OCI-LY3 (cell line): Measurements from ENCODE around the gene PRRC1.
A peak's percentile ranks its signal among the peaks of the same experiment; 100 is the strongest.

Source experiments
- H2AFZ ChIP-seq: fragments of 200-600, 300-600 bp; shearing (Covaris generic); 2 replicates; pipeline ENCODE4 v1.6.0; 2014; ENCODE audit warnings: antibody characterized with exemption, low read depth, low read length
- H3K27ac ChIP-seq: fragments of 200-600, 300-600 bp; sonication (generic); 2 replicates; pipeline ENCODE4 v1.5.1; 2014; ENCODE audit warnings: mild to moderate bottlenecking, low read length, moderate library complexity, mixed read lengths
- H3K27me3 ChIP-seq: fragments of 200-600, 300-600 bp; sonication (generic); 2 replicates; pipeline ENCODE4 v1.6.1; 2014; ENCODE audit warnings: low read depth, low read length, mixed read lengths
- H3K36me3 ChIP-seq: fragments of 200-600, 300-600 bp; sonication (generic); replicated peaks from 2 replicates; pipeline ENCODE3; 2014; ENCODE audit warnings: low read depth, low read length, mixed read lengths
- H3K4me1 ChIP-seq: fragments of 300-600, 200-600 bp; sonication (generic); 2 replicates; pipeline ENCODE4 v1.6.1; 2014; ENCODE audit warnings: low read length, mixed read lengths
- H3K4me2 ChIP-seq: fragments of 200-600, 300-600 bp; sonication (generic); 2 replicates; pipeline ENCODE4 v1.6.1; 2014; ENCODE audit warnings: low read length, mixed read lengths
- H3K4me3 ChIP-seq: fragments of 300-600, 200-600 bp; sonication (generic); 2 replicates; pipeline ENCODE4 v1.5.1; 2014; ENCODE audit warnings: antibody characterized with exemption, mild to moderate bottlenecking, low read length, moderate library complexity
- H3K79me2 ChIP-seq: fragments of 300-600, 200-600 bp; shearing (Covaris generic); 2 replicates; pipeline ENCODE4 v1.6.1; 2014; ENCODE audit warnings: mild to moderate bottlenecking, low read length, mixed read lengths
- H3K9ac ChIP-seq: fragments of 300-600, 200-600 bp; shearing (Covaris generic); 2 replicates; pipeline ENCODE4 v1.6.0; 2014; ENCODE audit warnings: mild to moderate bottlenecking, low read length, moderate library complexity
- H3K9me3 ChIP-seq: fragments of 200-600, 300-600 bp; shearing (Covaris generic); 2 replicates; pipeline ENCODE4 v1.6.1; 2014; ENCODE audit warnings: low read length, mixed read lengths; ENCODE audit not compliant: insufficient read depth
- H4K20me1 ChIP-seq: fragments of 200-600, 300-600 bp; sonication (generic); 2 replicates; pipeline ENCODE4 v1.6.1; 2016; ENCODE audit warnings: low read length, mixed read lengths; ENCODE audit not compliant: insufficient read depth
- EZH2phosphoT487 ChIP-seq: fragments of 200-600 bp; shearing (Covaris generic); IDR thresholded peaks from 2 replicates; pipeline ENCODE4 v1.6.1; 2018; ENCODE audit warnings: antibody characterized with exemption, mixed run types, low read depth
- TF ChIP-seq, protein P1 (sequence below): fragments of 200-600, 300-600 bp; sonication (generic); IDR thresholded peaks from 2 replicates; pipeline ENCODE4 v1.5.1; 2014; ENCODE audit warnings: antibody characterized with exemption, low read length, low read depth

Gene PRRC1

DNA sequence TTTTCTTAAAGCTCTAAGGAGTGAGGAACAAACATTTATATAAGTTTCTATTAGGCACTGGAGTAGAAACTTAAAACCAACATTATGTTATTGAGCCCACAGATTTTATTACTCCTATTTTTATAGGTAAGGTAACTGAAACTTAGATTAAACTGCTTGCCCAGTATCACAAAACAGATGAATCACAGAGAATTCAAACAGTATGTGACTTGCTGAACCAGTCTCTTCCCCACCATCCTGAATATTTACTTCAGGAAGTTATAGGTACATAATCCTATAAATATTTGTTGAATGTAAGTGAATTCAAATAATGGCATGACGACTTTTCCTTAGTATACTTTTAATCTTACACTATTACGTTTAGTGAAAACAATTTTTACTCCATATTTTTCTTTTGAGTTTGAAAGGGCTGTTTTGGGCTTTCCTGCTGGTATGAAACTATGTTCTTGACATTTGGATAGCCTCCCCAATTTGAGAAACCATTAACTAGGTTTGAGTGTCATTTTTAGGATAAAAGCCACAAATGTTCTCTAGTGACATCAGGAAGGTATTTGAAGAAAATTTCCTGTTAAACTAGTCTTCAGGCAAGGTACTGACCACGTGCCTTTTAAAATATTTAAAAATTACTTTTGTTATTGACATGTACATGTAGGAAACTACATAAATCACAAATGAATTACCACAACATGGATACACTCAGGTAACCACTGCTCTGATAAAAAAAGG lies 39.3 kb downstream of the PRRC1 start:
- no peaks in the 10 kb centered on the region for H3K27me3 ChIP-seq
- no peaks in the 10 kb centered on the region for H3K79me2 ChIP-seq
- H3K4me1 ChIP-seq = peaks cover 23% of the 10 kb centered on the region
- H3K36me3 ChIP-seq = peaks cover 16% of the 10 kb centered on the region
- H3K4me2 ChIP-seq = no peak overlapping the region
- no peaks in the 10 kb centered on the region for H4K20me1 ChIP-seq
- H2AFZ ChIP-seq = no peak overlapping the region
- H3K9ac ChIP-seq = no peak overlapping the region
- H3K9me3 ChIP-seq = no peaks in the 10 kb centered on the region
- H3K27ac ChIP-seq = no peak overlapping the region
- TF ChIP-seq EZH2phosphoT487 = no peak
- TF ChIP-seq, protein P1, sequence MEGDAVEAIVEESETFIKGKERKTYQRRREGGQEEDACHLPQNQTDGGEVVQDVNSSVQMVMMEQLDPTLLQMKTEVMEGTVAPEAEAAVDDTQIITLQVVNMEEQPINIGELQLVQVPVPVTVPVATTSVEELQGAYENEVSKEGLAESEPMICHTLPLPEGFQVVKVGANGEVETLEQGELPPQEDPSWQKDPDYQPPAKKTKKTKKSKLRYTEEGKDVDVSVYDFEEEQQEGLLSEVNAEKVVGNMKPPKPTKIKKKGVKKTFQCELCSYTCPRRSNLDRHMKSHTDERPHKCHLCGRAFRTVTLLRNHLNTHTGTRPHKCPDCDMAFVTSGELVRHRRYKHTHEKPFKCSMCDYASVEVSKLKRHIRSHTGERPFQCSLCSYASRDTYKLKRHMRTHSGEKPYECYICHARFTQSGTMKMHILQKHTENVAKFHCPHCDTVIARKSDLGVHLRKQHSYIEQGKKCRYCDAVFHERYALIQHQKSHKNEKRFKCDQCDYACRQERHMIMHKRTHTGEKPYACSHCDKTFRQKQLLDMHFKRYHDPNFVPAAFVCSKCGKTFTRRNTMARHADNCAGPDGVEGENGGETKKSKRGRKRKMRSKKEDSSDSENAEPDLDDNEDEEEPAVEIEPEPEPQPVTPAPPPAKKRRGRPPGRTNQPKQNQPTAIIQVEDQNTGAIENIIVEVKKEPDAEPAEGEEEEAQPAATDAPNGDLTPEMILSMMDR = no peak
- H3K4me3 ChIP-seq = no peak overlapping the region

DNA sequence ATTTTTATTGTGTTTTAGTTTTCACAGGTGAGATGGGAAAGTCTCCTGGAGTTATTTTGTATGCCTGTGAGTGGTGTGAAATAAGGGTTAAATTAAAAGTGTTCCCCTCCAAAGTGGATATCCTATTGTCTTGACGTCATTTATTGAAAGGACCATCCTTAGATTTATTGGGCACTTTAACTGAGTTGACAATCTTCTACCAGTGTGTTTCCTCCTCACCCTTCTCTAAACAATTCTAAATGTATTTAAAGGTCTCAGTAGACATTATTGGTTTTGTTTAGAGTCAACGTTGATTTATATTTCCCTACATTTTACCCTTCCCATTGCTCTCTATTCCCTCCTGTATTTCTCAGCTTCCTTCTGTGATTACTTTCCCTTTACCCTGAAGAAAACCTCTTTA lies 40.8 kb downstream of the PRRC1 start:
- Histone ChIP-seq H3K4me2 (no peak overlapping the region), H3K27ac (no peak overlapping the region), H3K9ac (no peak overlapping the region), H3K36me3 (peaks cover 15% of the 10 kb centered on the region), H4K20me1 (no peaks in the 10 kb centered on the region), H3K4me1 (peaks cover 23% of the 10 kb centered on the region), H3K4me3 (no peak overlapping the region), H3K27me3 (no peaks in the 10 kb centered on the region), H3K79me2 (no peaks in the 10 kb centered on the region), H3K9me3 (no peaks in the 10 kb centered on the region), H2AFZ (no peak overlapping the region)
- TF ChIP-seq, protein P1 = no peak
- TF ChIP-seq EZH2phosphoT487 = no peak

DNA sequence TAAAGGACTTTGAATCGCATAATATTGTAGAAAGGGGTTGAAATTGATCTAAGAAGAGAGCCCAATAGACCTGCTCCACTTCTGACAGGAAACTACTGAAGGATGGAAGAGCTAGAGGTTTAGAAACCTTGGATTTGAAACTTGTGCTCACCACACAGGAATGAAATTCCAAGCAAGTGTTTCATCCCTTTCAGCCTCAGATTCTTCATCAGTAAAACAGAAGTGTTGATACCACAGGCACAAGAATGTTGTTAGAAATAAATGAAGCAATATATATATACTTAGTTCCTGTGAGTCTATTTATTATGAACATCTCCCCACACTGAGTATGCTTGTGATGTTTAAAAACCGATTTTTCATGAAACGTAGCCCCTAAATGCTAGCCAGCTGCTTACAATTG lies 43.8 kb downstream of the PRRC1 start:
- H3K36me3 ChIP-seq = no peaks in the 10 kb centered on the region

DNA sequence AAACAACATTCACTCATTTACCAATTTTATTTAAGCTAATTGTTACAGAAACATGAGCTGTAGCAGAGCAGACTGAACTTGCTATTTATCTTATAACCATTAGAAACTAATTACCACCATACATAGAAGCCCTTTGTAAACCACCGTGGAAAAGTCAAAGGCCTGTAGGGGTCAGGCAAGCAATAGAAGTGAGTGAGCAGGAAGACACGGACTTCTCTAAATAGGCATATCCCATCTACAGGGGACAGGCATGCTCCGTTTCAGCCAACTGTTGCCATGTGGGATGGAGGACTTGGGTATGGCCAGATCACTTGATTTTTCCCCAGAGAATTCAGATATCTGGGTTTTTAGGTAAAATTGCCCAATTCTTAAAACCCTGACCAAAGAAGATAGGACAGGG lies 44.8 kb downstream of the PRRC1 start:
- no peaks in the 10 kb centered on the region for H3K36me3 ChIP-seq
- no peaks in the 10 kb centered on the region for H3K79me2 ChIP-seq
- no peak overlapping the region; the same call in 1 of the 2 replicates for H3K4me2 ChIP-seq
- no peak overlapping the region for H3K9ac ChIP-seq
- H4K20me1 ChIP-seq = no peaks in the 10 kb centered on the region
- peaks cover 20% of the 10 kb centered on the region for H3K4me1 ChIP-seq
- TF ChIP-seq EZH2phosphoT487 = no peak
- TF ChIP-seq, protein P1 = peak; percentile 53
- no peak overlapping the region for H3K4me3 ChIP-seq
- no peak overlapping the region for H2AFZ ChIP-seq
- no peaks in the 10 kb centered on the region for H3K27me3 ChIP-seq
- H3K9me3 ChIP-seq = no peaks in the 10 kb centered on the region
- no peak overlapping the region for H3K27ac ChIP-seq

More for the DNA sequence above, 43.8 kb downstream of the PRRC1 start:
- Histone ChIP-seq H3K4me1 (peaks cover 14% of the 10 kb centered on the region), H4K20me1 (no peaks in the 10 kb centered on the region), H3K9ac (no peak overlapping the region), H2AFZ (no peak overlapping the region), H3K4me2 (no peak overlapping the region), H3K4me3 (no peak overlapping the region), H3K9me3 (no peaks in the 10 kb centered on the region), H3K79me2 (no peaks in the 10 kb centered on the region), H3K27me3 (no peaks in the 10 kb centered on the region), H3K27ac (no peak overlapping the region)
- no peak for TF ChIP-seq EZH2phosphoT487
- TF ChIP-seq, protein P1 = no peak
